HPDE6-E6E7 (cell line): ENCODE data around the gene GLIS1.
A peak's percentile ranks its signal among the peaks of the same experiment; 100 is the strongest.

Experiments
- DNase-seq: peaks from one replicate; pipeline ENCODE4 v3.0.0; 2011; ENCODE audit warnings: missing footprints; ENCODE audit errors: extremely low spot score

GLIS1 gene

GRCh38 chr1:53509775-53510174, 229.2 kb downstream of the GLIS1 start:
- DNase-seq = no peak

DNA sequence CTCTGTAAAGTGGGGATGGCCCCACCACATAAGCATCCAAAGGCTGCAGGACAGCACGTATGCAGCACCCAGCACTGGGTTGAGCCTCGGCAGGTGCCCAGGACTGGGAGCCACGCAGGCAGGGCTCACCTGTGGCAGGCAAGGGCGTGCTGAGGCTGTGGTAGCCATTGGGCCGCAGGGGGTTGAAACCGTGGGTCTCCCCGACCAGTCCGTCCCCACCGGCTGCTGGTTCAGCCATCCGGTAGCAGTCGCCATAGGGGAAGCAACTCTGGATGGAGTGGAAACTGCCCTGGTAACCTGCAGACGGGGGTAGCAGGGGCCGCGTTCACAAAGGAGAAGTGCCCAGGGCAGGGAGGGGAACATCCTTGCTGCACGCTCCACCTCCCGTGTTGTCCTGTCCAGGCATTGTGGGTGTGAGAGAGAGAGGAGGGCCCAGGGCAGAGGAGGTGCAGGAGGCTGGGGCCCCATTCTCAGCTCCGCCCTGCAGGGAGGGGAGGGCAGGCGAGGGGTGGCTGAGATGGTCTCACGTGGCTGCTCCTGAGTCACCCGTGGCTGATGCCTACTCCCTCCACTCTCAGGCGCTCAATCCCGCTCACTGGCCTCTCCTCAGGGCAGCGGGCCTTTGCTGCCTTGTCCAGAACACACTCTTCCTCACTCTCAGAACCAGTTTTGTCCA, 229.8 kb downstream of the GLIS1 start:
- DNase-seq = peak; percentile 13

DNA sequence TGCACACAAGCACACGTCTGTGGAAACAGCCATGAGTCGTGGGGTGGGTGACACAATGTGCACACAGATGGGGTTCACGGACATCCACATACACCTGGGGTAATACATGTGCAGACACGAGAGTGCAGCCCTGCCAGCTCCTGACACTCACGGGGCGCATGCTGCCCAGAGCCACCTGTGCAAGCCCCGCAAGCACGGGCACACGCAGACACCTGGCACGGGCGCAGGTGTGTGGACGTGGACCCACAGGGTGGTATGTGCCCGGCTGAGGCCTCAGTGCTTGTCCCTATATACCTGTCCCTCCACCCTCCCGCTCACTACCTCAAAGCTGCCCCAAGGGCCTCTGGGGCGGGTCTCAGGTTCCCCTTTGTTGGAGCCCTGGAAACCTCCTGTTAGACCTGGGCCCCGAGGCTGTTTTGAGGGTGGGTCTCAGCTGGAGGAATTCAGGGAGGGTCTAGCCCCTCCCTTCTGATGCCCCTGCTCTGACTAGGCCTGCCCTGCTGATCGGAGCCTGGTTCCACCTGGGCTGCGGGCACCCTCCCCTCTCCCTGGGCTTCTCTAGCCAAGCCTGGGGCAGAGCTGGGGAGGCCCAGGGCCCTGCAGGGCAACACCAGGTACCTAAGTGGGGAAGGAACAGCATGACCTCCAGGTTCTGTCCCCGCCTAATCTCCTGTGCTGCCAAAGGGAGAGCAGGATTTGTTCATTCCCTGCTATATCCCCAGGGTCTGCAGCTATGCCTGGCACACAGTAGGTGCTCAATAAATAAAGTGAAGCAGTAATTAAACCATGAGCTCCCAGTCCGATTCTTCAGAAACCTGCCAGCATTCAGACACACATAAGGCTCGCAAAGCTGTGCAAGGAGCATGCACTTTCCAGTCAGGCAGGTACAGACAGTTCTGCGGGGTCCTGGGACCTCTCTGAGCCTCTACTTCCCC, 230.6 kb downstream of the GLIS1 start:
- DNase-seq = no peak

DNA sequence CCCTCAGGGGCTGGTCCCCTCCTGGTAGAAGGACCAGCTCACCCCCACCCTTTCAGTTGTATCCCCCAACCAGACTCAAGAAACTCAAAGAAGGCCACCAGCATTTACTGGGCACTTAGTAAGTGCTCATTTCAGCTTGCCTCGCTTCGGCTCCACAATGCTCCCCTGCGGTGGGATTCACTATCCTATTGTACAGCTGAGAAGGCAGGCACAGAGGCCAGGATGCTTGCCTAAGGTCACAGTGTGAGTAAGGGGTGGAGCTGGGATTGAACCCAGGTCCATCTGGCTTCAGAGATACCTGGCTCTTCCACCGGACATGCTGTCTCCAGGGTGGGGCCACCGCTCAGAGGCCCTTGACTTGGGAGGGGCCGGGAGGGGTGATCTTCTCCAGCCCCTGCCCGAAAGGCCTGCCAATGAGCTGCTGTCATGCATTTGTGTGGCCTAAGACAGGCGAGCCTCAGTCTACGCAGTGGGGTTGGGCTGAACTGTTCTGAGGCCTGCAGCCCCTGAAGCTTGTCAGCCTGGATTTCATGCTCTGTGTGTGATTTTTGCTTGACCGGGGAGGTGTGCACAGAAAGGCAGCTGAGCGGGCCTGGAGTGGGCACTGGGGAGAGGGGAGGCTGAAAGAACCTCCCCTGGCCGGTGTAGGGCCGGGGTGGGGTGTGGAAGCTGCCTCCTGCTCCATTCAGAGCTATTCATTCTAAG, 231.7 kb downstream of the GLIS1 start:
- DNase-seq = no peak

DNA sequence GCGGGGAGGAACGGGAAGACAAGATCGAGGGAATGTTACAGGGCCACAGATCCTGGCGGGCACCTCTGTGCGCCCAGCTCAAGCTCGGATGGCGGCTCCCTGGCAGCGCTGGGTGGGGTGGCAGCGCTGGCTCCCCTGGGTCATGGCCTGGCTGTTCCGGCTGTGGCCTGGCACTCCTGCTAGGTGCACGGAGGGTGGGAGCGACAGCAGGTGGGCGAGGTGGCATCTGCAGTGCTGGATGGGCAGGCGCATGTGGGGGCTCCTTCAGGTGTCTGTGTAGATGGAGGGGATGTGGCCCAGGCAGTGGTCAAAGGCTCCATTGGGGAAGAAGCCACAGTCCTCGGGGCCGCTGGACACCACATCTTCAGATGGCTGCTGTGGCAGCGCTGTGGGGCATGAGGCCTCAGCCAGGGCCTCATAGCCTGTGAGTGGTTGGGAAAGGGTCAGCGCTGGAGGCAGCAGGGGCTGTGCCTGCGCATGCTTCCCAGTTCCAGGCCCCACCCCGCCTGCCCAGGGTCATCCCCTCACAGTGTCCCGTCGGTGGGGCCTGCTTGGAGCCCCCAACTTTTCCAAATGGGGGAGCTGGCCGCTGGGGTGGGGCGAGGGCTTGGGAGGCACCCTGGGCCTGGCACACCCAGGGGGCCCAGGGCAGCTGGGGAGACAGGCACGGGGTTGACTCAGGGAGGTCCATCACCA, 232.5 kb downstream of the GLIS1 start:
- DNase-seq = no peak

DNA sequence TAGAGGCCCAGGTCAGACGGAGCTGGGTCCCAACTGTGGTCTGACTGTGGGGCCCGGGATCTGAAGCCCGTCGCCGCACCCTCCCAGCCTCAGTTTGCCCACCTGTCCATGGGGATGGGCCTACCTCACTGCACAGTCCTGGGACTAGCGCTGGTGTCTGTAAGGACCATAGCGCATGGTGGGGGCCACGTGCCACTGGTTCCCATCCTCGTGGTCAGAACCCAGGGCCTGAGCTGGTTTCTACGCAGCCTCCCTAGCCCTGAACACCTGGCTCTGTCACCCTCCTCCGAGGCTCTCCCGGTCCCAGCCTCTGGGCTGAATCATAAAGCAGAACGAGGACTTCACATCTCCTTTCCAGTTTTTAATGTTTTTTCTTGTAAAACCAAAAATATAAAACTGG, 233.1 kb downstream of the GLIS1 start:
- no peak for DNase-seq

DNA sequence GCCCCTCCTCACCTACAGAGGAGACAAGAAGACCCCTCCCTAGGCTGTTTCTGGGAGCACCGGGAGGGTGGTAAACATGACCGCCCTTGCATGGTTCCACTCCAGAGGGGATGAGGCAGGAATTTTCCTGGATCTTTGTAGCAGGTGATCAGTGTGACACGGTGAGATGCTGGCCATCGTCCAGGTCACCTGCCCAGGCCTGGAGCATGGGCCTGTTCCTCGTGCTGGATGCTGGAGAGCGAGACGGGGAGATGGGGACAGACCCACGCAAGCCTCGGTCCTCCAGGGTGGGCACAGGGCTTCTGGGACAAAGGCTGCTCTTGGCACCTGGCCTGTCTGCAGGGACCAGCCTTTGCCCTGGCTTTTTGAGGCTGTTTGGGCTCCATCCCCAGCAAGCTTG, 233.6 kb downstream of the GLIS1 start:
- DNase-seq = no peak

DNA sequence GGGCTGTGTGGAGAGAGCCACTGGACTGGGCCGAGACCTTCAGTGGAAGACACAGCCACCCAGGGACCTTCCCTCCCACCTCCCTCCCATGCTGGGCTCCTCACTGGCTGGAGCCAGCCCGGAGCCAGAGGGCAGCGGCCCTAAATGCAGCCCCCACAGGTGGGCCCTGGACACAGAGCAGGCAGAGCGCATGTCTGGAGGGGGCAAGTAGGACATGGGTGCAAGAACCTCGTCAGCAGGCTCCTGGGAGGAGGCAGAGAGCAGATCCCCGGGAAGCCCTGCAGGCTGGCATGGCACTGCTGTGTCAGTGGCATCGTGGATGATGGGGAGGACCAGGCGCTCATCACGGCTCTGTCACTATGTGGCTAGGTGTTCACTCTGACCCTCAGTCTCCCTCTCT, 234.1 kb downstream of the GLIS1 start:
- DNase-seq = no peak

DNA sequence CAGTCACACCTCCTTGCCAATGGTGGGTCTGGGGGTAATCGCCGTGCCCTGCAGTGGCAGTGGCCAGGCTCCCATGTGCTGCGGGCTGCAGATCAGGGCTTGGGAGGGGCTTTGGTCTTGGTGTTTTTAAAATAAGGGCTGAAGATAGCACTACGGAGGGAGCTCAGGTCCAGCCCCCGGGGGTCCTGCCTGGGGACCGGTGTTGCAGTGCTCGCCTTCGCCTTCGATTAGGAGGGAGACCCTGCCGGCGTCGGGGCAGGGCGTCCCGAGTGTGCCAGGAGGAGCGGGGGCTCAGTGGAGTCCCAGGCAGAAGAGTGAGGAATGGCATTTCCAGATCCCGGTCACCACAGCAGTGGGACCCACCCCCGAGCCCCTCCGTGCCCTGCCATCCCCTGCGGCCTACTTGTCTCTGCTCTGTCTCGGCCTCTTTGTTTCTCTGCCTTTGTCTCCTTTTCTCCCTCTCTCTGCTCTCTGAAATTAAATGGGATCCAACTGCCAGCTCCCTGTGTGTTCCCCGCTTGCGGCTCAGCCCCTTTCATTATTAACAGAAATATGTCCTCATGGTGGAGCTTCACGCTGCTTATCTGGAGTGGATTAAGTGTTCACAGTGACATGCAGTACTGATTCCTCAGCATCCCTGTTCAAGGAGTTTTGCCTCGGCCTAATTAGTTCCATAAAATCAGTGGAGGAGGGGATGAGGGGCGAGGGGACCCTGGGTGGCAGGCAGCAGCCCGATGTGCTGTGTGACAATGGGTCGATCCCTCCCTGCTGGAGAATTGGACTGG, 235.3 kb downstream of the GLIS1 start:
- no peak for DNase-seq

DNA sequence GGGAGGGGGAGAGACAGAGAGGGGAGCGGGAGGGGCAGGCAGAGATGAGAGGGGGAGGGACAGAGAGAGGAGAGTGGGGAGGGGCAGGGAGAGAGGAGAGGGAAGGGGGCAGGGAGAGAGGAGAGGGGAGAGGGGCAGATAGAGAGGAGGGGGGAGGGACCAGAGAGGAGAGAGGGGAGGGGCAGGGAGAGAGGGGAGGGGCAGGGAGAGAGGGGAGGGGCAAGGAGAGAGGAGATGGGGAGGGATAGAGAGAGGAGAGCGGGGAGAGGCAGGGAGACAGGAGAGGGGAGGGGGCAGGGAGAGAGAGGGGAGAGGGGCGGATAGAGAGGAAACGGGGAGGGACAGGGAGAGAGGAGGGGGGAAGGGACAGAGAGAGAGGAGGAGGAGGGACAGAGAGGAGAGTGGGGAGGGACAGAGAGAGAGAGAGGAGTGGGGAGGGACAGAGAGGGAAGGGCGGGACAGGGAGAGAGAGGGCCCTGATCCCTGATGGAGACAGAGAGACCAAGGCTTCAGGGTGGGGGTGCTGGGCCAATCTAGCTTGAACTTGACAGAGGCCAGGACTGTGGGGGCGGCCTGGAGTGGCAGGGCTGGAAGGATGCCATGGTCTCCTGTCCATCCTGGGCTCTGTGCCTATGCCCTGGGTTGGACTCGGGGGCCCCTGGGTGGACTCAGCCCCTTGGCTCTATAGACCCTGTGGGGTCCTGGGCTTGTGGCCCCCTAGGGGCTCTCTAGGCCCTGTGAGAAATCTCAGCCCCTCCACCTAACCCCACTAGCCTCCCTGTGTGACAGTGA, 236.1 kb downstream of the GLIS1 start:
- no peak for DNase-seq

DNA sequence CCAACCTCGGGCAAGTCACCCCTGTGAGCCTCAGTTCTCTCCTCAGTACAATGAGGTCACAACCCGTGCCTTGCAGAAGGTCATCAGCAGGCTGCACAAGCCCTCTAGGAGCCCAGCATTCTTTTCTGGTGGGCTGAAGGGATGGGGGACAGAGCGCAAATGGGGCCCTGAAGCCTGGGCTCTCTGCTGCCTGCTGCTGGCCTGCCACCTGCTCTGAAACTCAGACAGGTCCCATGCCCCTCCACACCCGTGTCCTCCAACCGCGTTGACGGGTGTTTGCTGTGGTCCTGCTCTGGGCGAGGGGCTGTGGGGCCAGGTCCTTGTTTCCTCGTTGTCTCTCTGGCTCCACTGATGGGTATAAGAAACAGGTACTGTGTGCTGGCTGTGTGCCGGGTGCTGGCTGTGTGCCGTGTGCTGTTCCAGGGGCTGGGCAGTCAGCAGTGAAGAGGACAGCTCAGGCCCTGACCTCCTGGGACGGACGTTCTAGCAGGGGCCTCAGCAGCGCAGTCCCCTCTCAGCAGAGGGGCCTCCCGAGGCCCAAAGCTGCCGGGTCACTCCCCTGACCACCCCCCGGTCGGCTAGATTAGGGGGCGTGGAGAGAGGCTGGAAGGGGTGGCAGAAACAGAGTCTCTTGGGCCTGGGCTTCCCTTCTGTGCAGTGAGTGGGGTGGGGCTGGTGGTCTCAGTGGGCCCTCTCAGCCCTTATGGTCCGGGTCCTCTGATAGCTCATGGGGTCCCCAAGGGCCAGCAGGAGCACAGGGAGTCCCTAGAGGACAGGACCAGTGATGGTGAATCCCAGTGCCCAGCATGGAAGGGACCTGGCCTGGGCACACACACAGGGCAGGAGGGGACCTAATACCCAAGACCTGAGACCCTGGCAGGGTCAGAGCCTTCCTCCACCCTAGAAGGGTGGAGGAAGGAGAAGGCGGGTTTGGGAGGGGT, 237.6 kb downstream of the GLIS1 start:
- DNase-seq = no peak

DNA sequence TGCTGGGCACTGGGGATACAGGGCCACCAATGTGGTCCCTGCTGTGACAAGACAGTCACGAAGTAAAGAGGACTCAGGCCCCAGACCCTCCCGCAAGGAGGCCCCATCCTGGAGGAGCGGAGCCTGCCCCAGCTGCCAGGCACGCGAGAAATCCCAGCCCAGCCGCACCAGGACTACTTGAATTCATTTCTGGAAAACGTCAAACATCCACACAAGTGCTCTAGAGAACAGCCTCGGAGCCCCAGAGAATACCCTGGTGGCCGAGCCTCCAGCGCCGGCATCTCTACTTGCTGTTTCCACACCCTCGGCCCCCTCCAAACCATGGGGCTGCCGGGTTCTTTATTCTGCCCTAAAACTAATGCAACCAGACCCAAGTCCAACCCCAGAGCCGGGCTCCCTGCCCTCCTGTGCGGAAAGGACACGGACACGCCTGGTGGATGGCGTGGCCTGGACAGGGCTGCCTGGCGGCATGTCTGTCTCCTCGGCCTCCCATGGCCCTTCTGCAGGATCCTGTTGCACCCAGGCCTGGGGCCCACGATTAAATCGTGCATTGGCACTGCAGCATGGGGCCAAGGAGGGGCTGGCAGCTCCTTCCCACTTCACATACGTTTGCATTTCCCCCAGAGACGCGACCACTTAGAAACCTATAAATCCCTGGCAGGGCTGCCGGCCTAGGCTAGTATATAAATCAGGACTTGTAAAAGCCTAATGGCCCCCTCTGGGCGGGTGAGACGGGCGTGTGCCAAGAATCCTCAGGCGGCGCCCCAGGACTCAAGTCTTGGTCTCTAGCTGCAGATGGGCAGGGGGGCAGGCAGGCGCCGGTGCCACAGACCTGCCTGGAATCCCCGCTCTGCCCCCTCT, 238.5 kb downstream of the GLIS1 start:
- no peak for DNase-seq

DNA sequence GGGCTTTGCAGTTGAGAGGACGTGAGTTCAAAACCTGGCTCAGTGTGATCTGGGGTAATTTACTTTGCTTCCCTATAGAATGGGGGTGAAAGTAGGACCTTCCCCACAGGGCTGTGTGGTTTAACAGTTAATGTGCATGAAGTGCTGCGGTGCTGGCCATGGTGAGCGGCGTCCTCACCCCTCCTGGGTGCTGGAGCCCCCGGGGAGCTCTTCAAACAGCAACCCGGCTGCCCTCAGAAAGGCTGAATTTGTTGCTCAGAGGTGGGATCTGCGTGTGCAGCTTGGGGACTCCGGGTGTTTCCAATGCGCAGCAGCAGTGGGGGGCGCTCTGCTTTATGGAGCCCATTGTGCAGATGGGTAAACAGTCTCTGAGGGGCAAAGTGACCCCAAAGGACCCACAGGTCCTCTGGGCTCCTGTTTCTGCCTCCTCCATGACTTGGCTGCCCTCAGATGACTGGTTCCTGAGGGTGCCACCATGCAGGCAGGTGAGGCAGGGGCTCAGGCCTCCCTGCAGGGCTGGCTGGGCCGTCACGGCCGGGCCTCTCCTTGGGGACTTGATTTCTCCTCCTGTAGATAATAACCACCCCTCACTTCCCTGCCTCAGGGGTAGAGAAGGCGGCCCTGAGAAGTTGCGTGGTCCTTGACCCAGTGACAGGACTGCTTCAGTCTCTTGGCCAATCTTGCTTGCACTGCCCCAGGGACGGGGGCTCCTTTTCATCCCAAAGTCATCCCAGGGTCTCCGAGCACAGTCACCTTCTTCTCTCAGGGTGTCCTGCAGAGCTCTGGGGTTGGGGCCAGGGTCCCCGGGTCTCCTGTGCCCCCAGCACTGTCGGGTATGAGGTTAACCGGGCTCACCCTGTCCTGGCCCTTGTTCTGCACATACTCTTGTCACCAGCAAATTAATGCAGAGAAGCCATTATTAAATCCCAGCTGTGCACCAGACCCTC, 239.4 kb downstream of the GLIS1 start:
- DNase-seq = no peak

GRCh38 chr1:53498555-53499131, 240.3 kb downstream of the GLIS1 start:
- DNase-seq = no peak

GRCh38 chr1:53495633-53496345, 243.2 kb downstream of the GLIS1 start:
- DNase-seq = no peak

DNA sequence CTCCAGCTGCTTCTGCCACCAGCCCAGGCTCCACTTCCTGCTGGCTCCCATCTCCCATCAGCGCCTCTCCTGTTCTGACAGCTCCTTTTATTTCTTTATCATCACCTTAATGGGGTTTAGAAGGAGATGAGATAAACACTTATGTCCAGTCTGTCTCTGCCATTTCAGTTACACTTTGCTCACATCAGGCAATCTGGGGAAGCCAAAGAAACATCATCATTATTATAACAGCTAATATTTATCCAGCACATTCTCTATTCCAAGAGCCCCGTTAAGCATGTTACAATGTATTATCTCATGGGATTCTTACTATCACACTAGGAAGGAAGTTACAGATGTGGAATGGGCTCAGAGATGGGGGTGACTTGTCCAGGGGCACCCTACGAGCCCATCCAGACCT, 248.6 kb downstream of the GLIS1 start:
- no peak for DNase-seq
